ENCODE data around the gene CXCL12.

Gene CXCL12

GRCh38 chr10:44373341-44373995 lies 11.4 kb downstream of the CXCL12 start:
- DNase-seq: no peak
- TF ChIP-seq GATA1 (IDR thresholded peaks at IDR 0.05; ENCODE audit: low read depth, low read length): no peak
- no peak for TF ChIP-seq POLR2A (IDR thresholded peaks at IDR 0.05; ENCODE audit: low read length)

- no peak for TF ChIP-seq POLR2A (IDR thresholded peaks at IDR 0.05; ENCODE audit: low read length)
- no peak for TF ChIP-seq GATA1 (IDR thresholded peaks at IDR 0.05; ENCODE audit: low read depth, low read length)
- DNase-seq: no peak
Observed at GRCh38 chr10:44372181-44372580, 12.7 kb downstream of the CXCL12 start.

GRCh38 chr10:44370731-44371248 lies 14.1 kb downstream of the CXCL12 start:
- DNase-seq: no peak
- no peak for TF ChIP-seq GATA1 (IDR thresholded peaks at IDR 0.05; ENCODE audit: low read depth, low read length)
- TF ChIP-seq POLR2A (IDR thresholded peaks at IDR 0.05; ENCODE audit: low read length): no peak

- no peak for TF ChIP-seq GATA1 (IDR thresholded peaks at IDR 0.05; ENCODE audit: low read depth, low read length)
- no peak for TF ChIP-seq POLR2A (IDR thresholded peaks at IDR 0.05; ENCODE audit: low read length)
- DNase-seq: no peak
Observed at GRCh38 chr10:44369854-44370253, 15.0 kb downstream of the CXCL12 start.

- DNase-seq: no peak
- no peak for TF ChIP-seq GATA1 (IDR thresholded peaks at IDR 0.05; ENCODE audit: low read depth, low read length)
- no peak for TF ChIP-seq POLR2A (IDR thresholded peaks at IDR 0.05; ENCODE audit: low read length)
Observed at GRCh38 chr10:44369296-44369695, 15.6 kb downstream of the CXCL12 start.

- no peak for TF ChIP-seq GATA1 (IDR thresholded peaks at IDR 0.05; ENCODE audit: low read depth, low read length)
- TF ChIP-seq POLR2A (IDR thresholded peaks at IDR 0.05; ENCODE audit: low read length): no peak
Observed at GRCh38 chr10:44368637-44369036, 16.3 kb downstream of the CXCL12 start.

GRCh38 chr10:44366941-44367630 lies 17.8 kb downstream of the CXCL12 start:
- no peak for TF ChIP-seq POLR2A (IDR thresholded peaks at IDR 0.05; ENCODE audit: low read length)
- no peak for TF ChIP-seq GATA1 (IDR thresholded peaks at IDR 0.05; ENCODE audit: low read depth, low read length)

More at GRCh38 chr10:44368637-44369036, 16.3 kb downstream of the CXCL12 start:
- DNase-seq: no peak

GRCh38 chr10:44364566-44364965 lies 20.3 kb downstream of the CXCL12 start:
- DNase-seq: no peak
- TF ChIP-seq POLR2A (IDR thresholded peaks at IDR 0.05; ENCODE audit: low read length) (no peak), GATA1 (IDR thresholded peaks at IDR 0.05; ENCODE audit: low read depth, low read length) (no peak)

More at GRCh38 chr10:44366941-44367630, 17.8 kb downstream of the CXCL12 start:
- no peak for DNase-seq

- no peak for DNase-seq
- no peak for TF ChIP-seq POLR2A (IDR thresholded peaks at IDR 0.05; ENCODE audit: low read length)
- no peak for TF ChIP-seq GATA1 (IDR thresholded peaks at IDR 0.05; ENCODE audit: low read depth, low read length)
Observed at GRCh38 chr10:44363716-44364115, 21.2 kb downstream of the CXCL12 start.

GRCh38 chr10:44362866-44363711 lies 21.8 kb downstream of the CXCL12 start:
- no peak for TF ChIP-seq GATA1 (IDR thresholded peaks at IDR 0.05; ENCODE audit: low read depth, low read length)
- no peak for TF ChIP-seq POLR2A (IDR thresholded peaks at IDR 0.05; ENCODE audit: low read length)
- DNase-seq: no peak

GRCh38 chr10:44361109-44361508 lies 23.8 kb downstream of the CXCL12 start:
- TF ChIP-seq GATA1 (IDR thresholded peaks at IDR 0.05; ENCODE audit: low read depth, low read length): no peak
- no peak for TF ChIP-seq POLR2A (IDR thresholded peaks at IDR 0.05; ENCODE audit: low read length)
- DNase-seq: no peak

GRCh38 chr10:44358080-44358771 lies 26.7 kb downstream of the CXCL12 start:
- no peak for DNase-seq
- no peak for TF ChIP-seq POLR2A (IDR thresholded peaks at IDR 0.05; ENCODE audit: low read length)
- no peak for TF ChIP-seq GATA1 (IDR thresholded peaks at IDR 0.05; ENCODE audit: low read depth, low read length)

- TF ChIP-seq GATA1 (IDR thresholded peaks at IDR 0.05; ENCODE audit: low read depth, low read length): no peak
- no peak for TF ChIP-seq POLR2A (IDR thresholded peaks at IDR 0.05; ENCODE audit: low read length)
- DNase-seq: no peak
Observed at GRCh38 chr10:44357023-44357540, 27.8 kb downstream of the CXCL12 start.
